ENCODE data around the gene CCDC192. TPM values are rescaled to one million over a fixed set of nuclear protein-coding genes. Genes with fewer than 3 reads are reported as not detected.
"Not testable (repeated sequence)": the region's sequence is repeated elsewhere in the genome, so short reads cannot be mapped to it uniquely, and the experiment has no call there.

Gene CCDC192
- total and polyA plus RNA-seq, 4 donors, result not detected

DNA sequence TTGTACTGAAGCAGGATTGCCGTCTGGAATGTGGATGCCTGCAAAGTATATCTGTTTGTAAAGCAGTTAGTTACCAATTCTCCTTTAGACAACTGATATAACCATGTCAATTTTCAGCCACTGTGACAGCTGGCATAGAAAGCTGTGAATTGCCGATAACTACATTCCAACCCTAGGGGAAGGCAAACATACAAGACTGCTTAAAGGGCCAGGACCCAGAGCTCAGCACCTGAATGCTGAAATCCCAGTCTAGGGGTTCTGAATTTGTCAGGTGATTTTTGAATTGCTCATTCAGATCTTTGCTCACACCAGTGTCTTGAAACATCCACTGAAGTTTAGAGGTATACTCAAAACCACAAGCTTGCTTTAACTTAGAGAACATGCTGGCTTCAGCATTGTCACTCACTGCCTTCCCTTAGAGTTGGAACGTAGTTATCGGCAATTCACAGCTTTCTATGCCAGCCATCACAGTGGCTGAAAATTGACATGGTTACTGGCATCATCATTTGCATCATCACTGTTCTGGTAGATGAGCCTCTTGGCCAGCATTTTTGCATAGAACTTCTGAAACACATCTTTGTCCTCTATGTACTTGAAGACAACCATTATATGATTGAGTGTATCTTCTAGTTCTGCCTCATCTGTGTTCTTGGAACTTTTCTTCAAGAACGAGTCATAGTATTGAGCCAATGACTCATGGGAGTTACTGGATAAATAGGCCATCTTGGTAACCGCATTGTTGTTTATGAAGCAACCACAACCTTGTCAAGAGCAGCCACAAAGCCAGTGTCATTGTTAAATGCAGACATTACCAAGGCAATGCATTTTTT, 82.1 kb downstream of the CCDC192 start:
- no peak overlapping the region for H3K4me3 ChIP-seq (ENCODE audit: low read length in 2 of 2)
- DNase-seq (no peak), ATAC-seq (ENCODE audit: low FRiP score) (no peak)
- no peaks in the 10 kb centered on the region for H3K36me3 ChIP-seq (ENCODE audit: control insufficient read depth in 1 of 2, insufficient read depth in 2 of 2, low read length in 1 of 2)
- WGBS, 2 donors, result 68 to 70% methylated on average over 6 of the region's 6 CpGs
- intact Hi-C loops (cut with DNase I), result no loop called here
- peaks cover 5% of the 10 kb centered on the region for H3K9me3 ChIP-seq (ENCODE audit: control insufficient read depth, low read length)
- H3K27me3 ChIP-seq (ENCODE audit: control insufficient read depth in 1 of 2, insufficient read depth in 2 of 2, low read length in 1 of 2), result no peaks in the 10 kb centered on the region
- H3K4me1 ChIP-seq (ENCODE audit: control insufficient read depth in 1 of 2, insufficient read depth in 2 of 2, low read length in 2 of 2), result no peaks in the 10 kb centered on the region
- H3K27ac ChIP-seq (ENCODE audit: low read depth in 1 of 2, low read length in 2 of 2), result no peak overlapping the region

- intact Hi-C loops (cut with DNase I), result no loop called here
- Histone ChIP-seq H3K27ac (ENCODE audit: low read depth in 1 of 2, low read length in 2 of 2) (no peak overlapping the region), H3K36me3 (ENCODE audit: control insufficient read depth in 1 of 2, insufficient read depth in 2 of 2, low read length in 1 of 2) (no peaks in the 10 kb centered on the region), H3K9me3 (ENCODE audit: control insufficient read depth, low read length) (peaks cover 3% of the 10 kb centered on the region), H3K4me3 (ENCODE audit: low read length in 2 of 2) (no peak overlapping the region), H3K4me1 (ENCODE audit: control insufficient read depth in 1 of 2, insufficient read depth in 2 of 2, low read length in 2 of 2) (no peaks in the 10 kb centered on the region), H3K27me3 (ENCODE audit: control insufficient read depth in 1 of 2, insufficient read depth in 2 of 2, low read length in 1 of 2) (no peaks in the 10 kb centered on the region)
- no peak for ATAC-seq (ENCODE audit: low FRiP score)
- no peak for DNase-seq
- 93 to 95% methylated on average over 1 of the region's 1 CpG for WGBS, 2 donors
Observed at GRCh38 chr5:127791439-127791838, 88.2 kb downstream of the CCDC192 start.

DNA sequence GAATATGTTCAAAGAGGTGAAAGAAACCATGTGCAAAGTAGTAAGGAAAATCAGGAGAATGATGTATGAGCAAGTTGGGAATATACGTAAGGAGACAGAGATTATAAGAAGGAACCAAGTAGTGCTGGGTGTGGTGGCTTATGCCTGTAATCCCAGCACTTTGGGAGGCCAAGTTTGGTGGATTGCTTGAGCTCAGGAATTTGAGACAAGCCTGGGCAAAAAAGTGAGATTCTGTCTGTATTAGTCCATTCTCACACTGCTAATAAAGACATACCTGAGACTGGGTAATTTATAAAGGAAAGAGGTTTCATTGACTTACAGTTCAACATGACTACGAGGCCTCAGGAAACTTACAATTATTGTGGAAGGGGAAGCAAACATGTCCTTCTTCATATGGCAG, 88.7 kb downstream of the CCDC192 start:
- H3K27ac ChIP-seq (ENCODE audit: low read depth in 1 of 2, low read length in 2 of 2); H3K27me3 ChIP-seq (ENCODE audit: control insufficient read depth in 1 of 2, insufficient read depth in 2 of 2, low read length in 1 of 2); intact Hi-C loops (cut with DNase I); H3K36me3 ChIP-seq (ENCODE audit: control insufficient read depth in 1 of 2, insufficient read depth in 2 of 2, low read length in 1 of 2); H3K9me3 ChIP-seq (ENCODE audit: control insufficient read depth, low read length); ATAC-seq (ENCODE audit: low FRiP score); H3K4me1 ChIP-seq (ENCODE audit: control insufficient read depth in 1 of 2, insufficient read depth in 2 of 2, low read length in 2 of 2); H3K4me3 ChIP-seq (ENCODE audit: low read length in 2 of 2); DNase-seq: not testable (repeated sequence)
- 84 to 86% methylated on average over 2 of the region's 2 CpGs for WGBS, 2 donors

GRCh38 chr5:127793052-127793451, 89.9 kb downstream of the CCDC192 start:
- Histone ChIP-seq H3K4me3 (ENCODE audit: low read length in 2 of 2) (no peak overlapping the region), H3K27me3 (ENCODE audit: control insufficient read depth in 1 of 2, insufficient read depth in 2 of 2, low read length in 1 of 2) (no peaks in the 10 kb centered on the region), H3K9me3 (ENCODE audit: control insufficient read depth, low read length) (peaks cover 3% of the 10 kb centered on the region), H3K36me3 (ENCODE audit: control insufficient read depth in 1 of 2, insufficient read depth in 2 of 2, low read length in 1 of 2) (no peaks in the 10 kb centered on the region), H3K27ac (ENCODE audit: low read depth in 1 of 2, low read length in 2 of 2) (no peak overlapping the region), H3K4me1 (ENCODE audit: control insufficient read depth in 1 of 2, insufficient read depth in 2 of 2, low read length in 2 of 2) (no peaks in the 10 kb centered on the region)
- no peak for ATAC-seq (ENCODE audit: low FRiP score)
- intact Hi-C loops (cut with DNase I), result no loop called here
- DNase-seq, result no peak

GRCh38 chr5:127793879-127794278, 90.7 kb downstream of the CCDC192 start:
- Histone ChIP-seq H3K9me3 (ENCODE audit: control insufficient read depth, low read length) (peaks cover 3% of the 10 kb centered on the region), H3K27me3 (ENCODE audit: control insufficient read depth in 1 of 2, insufficient read depth in 2 of 2, low read length in 1 of 2) (no peaks in the 10 kb centered on the region), H3K4me3 (ENCODE audit: low read length in 2 of 2) (no peak overlapping the region), H3K27ac (ENCODE audit: low read depth in 1 of 2, low read length in 2 of 2) (no peak overlapping the region), H3K36me3 (ENCODE audit: control insufficient read depth in 1 of 2, insufficient read depth in 2 of 2, low read length in 1 of 2) (no peaks in the 10 kb centered on the region), H3K4me1 (ENCODE audit: control insufficient read depth in 1 of 2, insufficient read depth in 2 of 2, low read length in 2 of 2) (no peaks in the 10 kb centered on the region)
- intact Hi-C loops (cut with DNase I), result no loop called here
- DNase-seq (no peak), ATAC-seq (ENCODE audit: low FRiP score) (no peak)
- 86 to 92% methylated on average over 4 of the region's 4 CpGs for WGBS, 2 donors

- intact Hi-C loops (cut with DNase I), result no loop called here
- Histone ChIP-seq H3K27me3 (ENCODE audit: control insufficient read depth in 1 of 2, insufficient read depth in 2 of 2, low read length in 1 of 2) (no peaks in the 10 kb centered on the region), H3K27ac (ENCODE audit: low read depth in 1 of 2, low read length in 2 of 2) (no peak overlapping the region), H3K9me3 (ENCODE audit: control insufficient read depth, low read length) (no peaks in the 10 kb centered on the region), H3K36me3 (ENCODE audit: control insufficient read depth in 1 of 2, insufficient read depth in 2 of 2, low read length in 1 of 2) (no peaks in the 10 kb centered on the region), H3K4me3 (ENCODE audit: low read length in 2 of 2) (no peak overlapping the region), H3K4me1 (ENCODE audit: control insufficient read depth in 1 of 2, insufficient read depth in 2 of 2, low read length in 2 of 2) (no peaks in the 10 kb centered on the region)
- ATAC-seq (ENCODE audit: low FRiP score) (no peak), DNase-seq (no peak)
Observed at GRCh38 chr5:127796211-127796610, 93.0 kb downstream of the CCDC192 start.

GRCh38 chr5:127799293-127799905, 96.2 kb downstream of the CCDC192 start:
- Histone ChIP-seq H3K4me3 (ENCODE audit: low read length in 2 of 2) (no peak overlapping the region), H3K4me1 (ENCODE audit: control insufficient read depth in 1 of 2, insufficient read depth in 2 of 2, low read length in 2 of 2) (no peaks in the 10 kb centered on the region), H3K36me3 (ENCODE audit: control insufficient read depth in 1 of 2, insufficient read depth in 2 of 2, low read length in 1 of 2) (no peaks in the 10 kb centered on the region), H3K27ac (ENCODE audit: low read depth in 1 of 2, low read length in 2 of 2) (no peak overlapping the region), H3K27me3 (ENCODE audit: control insufficient read depth in 1 of 2, insufficient read depth in 2 of 2, low read length in 1 of 2) (no peaks in the 10 kb centered on the region), H3K9me3 (ENCODE audit: control insufficient read depth, low read length) (no peaks in the 10 kb centered on the region)
- 77 to 83% methylated on average over 2 of the region's 2 CpGs for WGBS, 2 donors
- intact Hi-C loops (cut with DNase I), result no loop called here
- ATAC-seq (ENCODE audit: low FRiP score) (no peak), DNase-seq (no peak)

GRCh38 chr5:127801751-127802476, 98.7 kb downstream of the CCDC192 start:
- H3K4me1 ChIP-seq (ENCODE audit: control insufficient read depth in 1 of 2, insufficient read depth in 2 of 2, low read length in 2 of 2), result no peaks in the 10 kb centered on the region
- no peaks in the 10 kb centered on the region for H3K9me3 ChIP-seq (ENCODE audit: control insufficient read depth, low read length)
- WGBS, 2 donors, result 28 to 30% methylated on average over 2 of the region's 2 CpGs
- intact Hi-C loops (cut with DNase I), result no loop called here
- H3K27ac ChIP-seq (ENCODE audit: low read depth in 1 of 2, low read length in 2 of 2), result no peak overlapping the region
- no peaks in the 10 kb centered on the region for H3K27me3 ChIP-seq (ENCODE audit: control insufficient read depth in 1 of 2, insufficient read depth in 2 of 2, low read length in 1 of 2)
- H3K4me3 ChIP-seq (ENCODE audit: low read length in 2 of 2), result no peak overlapping the region
- H3K36me3 ChIP-seq (ENCODE audit: control insufficient read depth in 1 of 2, insufficient read depth in 2 of 2, low read length in 1 of 2), result no peaks in the 10 kb centered on the region
- peak; percentile 31 for ATAC-seq (ENCODE audit: low FRiP score)
- DNase-seq, result no peak
